ENCODE results near the gene RASAL2.

Gene RASAL2

GRCh38 chr1:178093951-178094738 is at the start of gene RASAL2:
Gene RASAL2 (plus strand): TSS chr1:178094104. CDS start chr1:178094493, 389 bp downstream.
- DNase-seq = no peak

GRCh38 chr1:178046591-178047270 is 47.2 kb upstream of the RASAL2 start:
- DNase-seq = no peak

- no peak for DNase-seq
These were observed 46.4 kb upstream of the RASAL2 start for GRCh38 chr1:178047403-178048093.

- no peak for DNase-seq
These were observed 45.5 kb upstream of the RASAL2 start for GRCh38 chr1:178048426-178048825.

- no peak for DNase-seq
These were observed 45.0 kb upstream of the RASAL2 start for GRCh38 chr1:178048883-178049282.

GRCh38 chr1:178050084-178050483 is 43.8 kb upstream of the RASAL2 start:
- DNase-seq = no peak

GRCh38 chr1:178051071-178051470 is 42.8 kb upstream of the RASAL2 start:
- no peak for DNase-seq

GRCh38 chr1:178052650-178053461 is 41.0 kb upstream of the RASAL2 start:
- no peak for DNase-seq

GRCh38 chr1:178055093-178055492 is 38.8 kb upstream of the RASAL2 start:
- no peak for DNase-seq

- DNase-seq = no peak
These were observed 38.0 kb upstream of the RASAL2 start for GRCh38 chr1:178055779-178056471.

GRCh38 chr1:178057141-178057765 is 36.7 kb upstream of the RASAL2 start:
- DNase-seq = no peak

- no peak for DNase-seq
These were observed 35.9 kb upstream of the RASAL2 start for GRCh38 chr1:178057912-178058534.

GRCh38 chr1:178060789-178061556 is 32.9 kb upstream of the RASAL2 start:
- DNase-seq = no peak

- DNase-seq = no peak
These were observed 32.3 kb upstream of the RASAL2 start for GRCh38 chr1:178061620-178062019.

GRCh38 chr1:178064191-178064821 is 29.6 kb upstream of the RASAL2 start:
- DNase-seq = no peak

GRCh38 chr1:178065250-178065649 is 28.7 kb upstream of the RASAL2 start:
- no peak for DNase-seq

- DNase-seq = no peak
These were observed 27.5 kb upstream of the RASAL2 start for GRCh38 chr1:178066296-178066907.

GRCh38 chr1:178066908-178067614 is 26.8 kb upstream of the RASAL2 start:
- DNase-seq = no peak

GRCh38 chr1:178071811-178072210 is 22.1 kb upstream of the RASAL2 start:
- DNase-seq = no peak

Data from activated CD4-positive, alpha-beta T cell treated with anti-CD3 and anti-CD28 coated beads for 4 hours (primary cell).